HUES64 (cell line): Measurements from ENCODE around the gene B3GALNT2.

Experiments
- H3K27ac ChIP-seq: 2 replicates; pipeline ENCODE4 v1.7.0; 2013; ENCODE audit warnings: low read depth, low read length, inconsistent platforms
- H3K27me3 ChIP-seq: 2 replicates; pipeline ENCODE4 v1.6.1; 2013; ENCODE audit warnings: mild to moderate bottlenecking, low read length; ENCODE audit not compliant: insufficient read depth
- H3K36me3 ChIP-seq: 2 replicates; pipeline ENCODE4 v1.6.1; 2013; ENCODE audit warnings: mild to moderate bottlenecking, low read length; ENCODE audit not compliant: insufficient read depth
- H3K4me1 ChIP-seq: 2 replicates; pipeline ENCODE4 v1.6.1; 2013; ENCODE audit warnings: mild to moderate bottlenecking, low read length, moderate library complexity; ENCODE audit not compliant: insufficient read depth
- H3K4me3 ChIP-seq: 2 replicates; pipeline ENCODE4 v1.5.1; 2013; ENCODE audit warnings: mild to moderate bottlenecking, low read length, moderate library complexity
- H3K9ac ChIP-seq: 2 replicates; pipeline ENCODE4 v1.6.1; 2013; ENCODE audit warnings: mild to moderate bottlenecking, low read depth, low read length
- H3K9me3 ChIP-seq: 2 replicates; pipeline ENCODE4 v1.6.1; 2013; ENCODE audit warnings: low read depth, low read length; ENCODE audit not compliant: insufficient read depth
- WGBS: fragments of 150-250, 120-280 bp; methylation state at CpG from one replicate; pipeline ENCODE4 v1.1.7; 2013; ENCODE audit warnings: missing lambda C conversion rate; 5-methylcytosine and 5-hydroxymethylcytosine counted together

The B3GALNT2 gene

DNA sequence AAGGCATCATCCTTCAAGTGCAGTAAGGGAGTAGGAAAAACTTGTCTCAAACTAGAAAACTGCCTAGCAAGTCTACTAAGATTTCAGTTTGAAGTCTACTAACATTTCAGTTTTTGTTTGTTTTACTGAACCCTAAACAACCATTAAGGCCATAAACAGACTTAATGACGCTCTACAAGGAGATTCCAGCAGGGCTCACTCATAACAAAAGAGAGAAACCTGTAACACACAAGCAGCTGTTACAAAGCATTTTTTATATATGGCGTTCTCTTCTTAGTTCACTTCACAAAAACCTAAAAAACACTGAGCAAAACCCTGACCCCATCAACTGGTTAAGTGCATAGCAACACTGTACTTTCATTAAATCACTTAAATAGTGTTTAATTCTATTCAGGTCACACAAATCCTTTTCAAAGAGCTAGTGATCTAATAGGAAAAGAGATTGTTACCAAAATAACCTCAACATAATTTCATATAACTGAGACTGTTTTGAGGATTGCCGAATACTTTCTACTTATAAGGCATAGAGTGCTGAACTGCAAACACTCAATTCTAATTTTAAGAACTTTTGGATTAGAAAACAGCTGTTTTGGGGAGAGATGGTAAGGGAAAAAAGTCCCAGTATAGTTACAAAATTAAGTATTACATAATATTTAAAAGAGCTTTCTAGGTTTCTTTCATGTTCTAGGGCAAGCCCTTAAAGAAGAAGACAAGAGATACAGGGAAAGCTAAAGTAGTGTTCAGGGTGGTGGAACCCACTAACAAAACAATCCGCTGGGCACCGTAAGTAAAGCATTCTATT, 1.4 kb downstream of the B3GALNT2 start:
- no peaks in the 10 kb centered on the region for H3K9me3 ChIP-seq
- H3K4me1 ChIP-seq: peaks cover 16% of the 10 kb centered on the region
- H3K27me3 ChIP-seq: no peaks in the 10 kb centered on the region
- H3K27ac ChIP-seq: no peak overlapping the region
- H3K4me3 ChIP-seq: peak overlapping the region; percentile 76
- H3K9ac ChIP-seq: peak overlapping the region; percentile 89
- H3K36me3 ChIP-seq: no peaks in the 10 kb centered on the region
- WGBS: 17% methylated on average over 4 of the region's 5 CpGs

GRCh38 chr1:235500971-235501540, 3.2 kb downstream of the B3GALNT2 start:
- Histone ChIP-seq H3K9me3 (no peaks in the 10 kb centered on the region), H3K27ac (no peak overlapping the region), H3K36me3 (no peaks in the 10 kb centered on the region), H3K9ac (no peak overlapping the region), H3K27me3 (no peaks in the 10 kb centered on the region), H3K4me3 (no peak overlapping the region), H3K4me1 (peaks cover 16% of the 10 kb centered on the region)
- 93% methylated on average over 5 of the region's 5 CpGs for WGBS

- H3K4me3 ChIP-seq: no peak overlapping the region
- 100% methylated on average over 1 of the region's 2 CpGs for WGBS
- H3K27me3 ChIP-seq: no peaks in the 10 kb centered on the region
- H3K36me3 ChIP-seq: peaks cover 52% of the 10 kb centered on the region
- no peaks in the 10 kb centered on the region for H3K9me3 ChIP-seq
- H3K9ac ChIP-seq: no peak overlapping the region
- no peak overlapping the region for H3K27ac ChIP-seq
- no peaks in the 10 kb centered on the region for H3K4me1 ChIP-seq
Observed at GRCh38 chr1:235495551-235495950, 8.7 kb downstream of the B3GALNT2 start.

DNA sequence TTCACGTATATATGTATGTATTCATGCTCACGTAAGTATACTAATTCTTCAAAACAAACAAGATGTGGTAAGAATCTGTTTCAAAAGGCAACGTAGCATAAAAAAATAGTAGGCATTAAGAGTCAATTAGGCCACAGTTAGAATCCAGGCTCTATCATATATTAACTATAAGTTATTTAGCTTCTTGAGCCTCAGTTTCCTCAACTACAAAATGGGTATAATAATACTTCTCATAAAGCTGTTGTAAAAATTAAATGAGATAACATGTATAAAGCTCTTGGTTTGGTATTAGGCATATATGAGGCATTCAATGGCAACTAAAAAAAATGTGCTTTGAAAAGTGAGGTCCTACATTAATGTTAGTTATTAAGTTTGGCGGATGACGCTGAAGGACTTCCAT, 9.2 kb downstream of the B3GALNT2 start:
- Histone ChIP-seq H3K9me3 (no peaks in the 10 kb centered on the region), H3K27ac (no peak overlapping the region), H3K4me1 (no peaks in the 10 kb centered on the region), H3K9ac (no peak overlapping the region), H3K4me3 (no peak overlapping the region), H3K36me3 (peaks cover 53% of the 10 kb centered on the region), H3K27me3 (no peaks in the 10 kb centered on the region)
- WGBS: 86% methylated on average over 3 of the region's 5 CpGs

DNA sequence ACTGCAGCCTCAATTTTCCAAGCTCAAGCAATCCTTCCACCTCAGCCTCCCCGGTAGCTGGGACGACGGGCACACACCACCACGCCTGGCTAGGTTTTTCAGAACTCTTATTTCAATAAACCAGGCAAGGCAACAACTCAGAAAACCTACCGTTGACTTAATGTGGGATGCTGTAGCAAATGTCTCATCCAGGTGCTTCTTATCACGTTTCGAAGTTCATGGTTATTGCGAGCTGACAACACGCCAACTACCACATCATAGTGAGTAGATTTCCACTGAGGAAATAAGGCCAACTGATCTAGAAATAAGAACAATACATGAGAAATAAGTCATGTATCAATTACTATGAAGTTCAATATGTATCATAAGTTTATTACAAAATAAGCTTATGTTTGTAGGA, 9.7 kb downstream of the B3GALNT2 start:
- 99% methylated on average over 9 of the region's 9 CpGs for WGBS
- H3K36me3 ChIP-seq: peaks cover 58% of the 10 kb centered on the region

GRCh38 chr1:235491644-235492043, 12.6 kb downstream of the B3GALNT2 start:
- Histone ChIP-seq H3K36me3 (peaks cover 85% of the 10 kb centered on the region), H3K27ac (no peak overlapping the region), H3K9ac (no peak overlapping the region), H3K9me3 (no peaks in the 10 kb centered on the region), H3K27me3 (no peaks in the 10 kb centered on the region), H3K4me3 (no peak overlapping the region), H3K4me1 (no peaks in the 10 kb centered on the region)
- 93% methylated on average over 3 of the region's 3 CpGs for WGBS

More for the DNA sequence above, 9.7 kb downstream of the B3GALNT2 start:
- Histone ChIP-seq H3K4me1 (no peaks in the 10 kb centered on the region), H3K9me3 (no peaks in the 10 kb centered on the region), H3K4me3 (no peak overlapping the region), H3K9ac (no peak overlapping the region), H3K27me3 (no peaks in the 10 kb centered on the region), H3K27ac (no peak overlapping the region)

GRCh38 chr1:235486321-235486720, 17.9 kb downstream of the B3GALNT2 start:
- Histone ChIP-seq H3K27ac (no peak overlapping the region), H3K4me3 (no peak overlapping the region), H3K27me3 (no peaks in the 10 kb centered on the region), H3K4me1 (no peaks in the 10 kb centered on the region), H3K9me3 (no peaks in the 10 kb centered on the region), H3K36me3 (peaks cover 87% of the 10 kb centered on the region), H3K9ac (no peak overlapping the region)
- WGBS: 98% methylated on average over 3 of the region's 5 CpGs

DNA sequence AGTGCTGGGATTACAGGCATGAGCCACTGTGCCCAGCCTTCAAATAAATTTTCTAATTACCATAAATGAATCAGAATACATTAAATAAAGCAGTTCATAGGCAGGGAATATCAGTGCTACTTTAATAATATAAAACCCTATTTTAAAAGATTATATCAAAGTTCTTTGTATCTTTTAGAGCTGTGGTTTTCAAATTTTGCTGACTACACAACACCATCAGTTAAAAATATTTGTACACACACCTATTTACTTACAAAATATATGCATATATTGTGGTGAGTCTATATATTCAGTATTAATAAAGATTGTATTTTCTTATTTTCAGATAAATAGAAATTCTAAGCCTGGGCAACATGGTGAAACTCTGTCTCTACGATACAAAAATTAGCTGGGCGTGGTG, 18.7 kb downstream of the B3GALNT2 start:
- Histone ChIP-seq H3K27me3 (no peaks in the 10 kb centered on the region), H3K4me1 (no peaks in the 10 kb centered on the region), H3K4me3 (no peak overlapping the region), H3K36me3 (peaks cover 86% of the 10 kb centered on the region), H3K27ac (no peak overlapping the region), H3K9ac (no peak overlapping the region), H3K9me3 (no peaks in the 10 kb centered on the region)
- WGBS: 98% methylated on average over 2 of the region's 2 CpGs

DNA sequence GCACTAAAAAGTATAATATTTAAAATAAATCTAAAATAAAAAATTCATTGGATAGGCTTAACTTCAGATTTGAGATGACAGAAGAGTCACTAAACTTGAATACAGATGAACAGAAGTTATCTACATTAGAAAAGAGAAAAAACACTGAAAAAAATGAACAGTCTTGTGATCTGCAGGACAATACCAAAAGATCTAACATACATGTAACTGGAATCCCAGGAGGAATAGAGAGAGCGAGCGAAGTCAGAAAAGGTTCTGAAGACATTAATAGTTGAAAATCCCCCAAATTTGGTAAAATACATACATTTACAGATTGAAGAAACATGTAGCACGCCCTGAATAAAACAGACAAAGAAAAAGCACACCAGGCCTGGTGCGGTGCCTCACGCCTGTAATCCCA, 21.2 kb downstream of the B3GALNT2 start:
- Histone ChIP-seq H3K9ac (no peak overlapping the region), H3K36me3 (peaks cover 88% of the 10 kb centered on the region), H3K27me3 (no peaks in the 10 kb centered on the region), H3K27ac (no peak overlapping the region), H3K4me1 (no peaks in the 10 kb centered on the region), H3K9me3 (no peaks in the 10 kb centered on the region), H3K4me3 (no peak overlapping the region)
- WGBS: over 99% methylated on average over 5 of the region's 5 CpGs

- H3K27me3 ChIP-seq: no peaks in the 10 kb centered on the region
- H3K27ac ChIP-seq: no peak overlapping the region
- no peak overlapping the region for H3K4me3 ChIP-seq
- no peaks in the 10 kb centered on the region for H3K4me1 ChIP-seq
- H3K9ac ChIP-seq: no peak overlapping the region
- no peaks in the 10 kb centered on the region for H3K9me3 ChIP-seq
- whole genome bisulfite sequencing: 92% methylated on average over 1 of the region's 1 CpG
- H3K36me3 ChIP-seq: peaks cover 60% of the 10 kb centered on the region
Observed at GRCh38 chr1:235473806-235474205, 30.4 kb downstream of the B3GALNT2 start.

DNA sequence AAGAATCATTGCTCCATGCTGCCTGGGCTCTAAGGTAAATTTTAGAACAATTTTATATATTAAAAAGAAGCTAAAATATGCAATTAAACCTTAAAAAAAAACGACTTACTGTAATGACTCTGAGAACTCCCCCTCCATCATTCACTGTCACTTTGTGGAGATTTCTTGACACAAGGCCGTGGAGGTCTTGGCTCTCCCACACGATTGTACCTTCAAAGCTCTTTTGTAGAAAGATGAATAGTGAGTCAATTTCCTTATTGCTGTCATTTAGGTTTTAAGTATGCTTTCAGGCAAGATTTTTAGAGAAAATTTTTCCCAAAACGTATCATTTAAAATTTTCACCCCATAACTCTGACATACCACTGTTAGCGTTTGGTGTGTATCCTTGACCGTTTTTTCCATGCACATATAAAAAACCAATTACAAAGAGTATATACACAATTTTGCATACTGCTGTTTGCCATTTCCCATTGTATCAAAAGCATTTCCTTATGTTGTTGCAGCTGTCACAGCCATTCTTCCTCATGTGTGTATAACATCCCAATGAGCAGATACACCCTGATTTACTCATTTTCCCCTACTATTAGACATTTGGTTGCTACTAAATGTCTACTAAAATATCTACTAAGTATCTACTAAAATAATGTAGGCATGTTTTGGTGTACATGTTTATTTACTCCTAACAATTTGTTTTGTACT, 33.4 kb downstream of the B3GALNT2 start:
- Histone ChIP-seq H3K36me3 (peaks cover 52% of the 10 kb centered on the region), H3K27me3 (no peaks in the 10 kb centered on the region), H3K4me1 (no peaks in the 10 kb centered on the region), H3K4me3 (no peak overlapping the region), H3K9ac (no peak overlapping the region), H3K27ac (no peak overlapping the region), H3K9me3 (no peaks in the 10 kb centered on the region)
- 95% methylated on average over 6 of the region's 6 CpGs for WGBS
